ENCODE data around the gene JPT2. TPM values are rescaled to one million over a fixed set of nuclear protein-coding genes. Genes with fewer than 3 reads are reported as not detected.

The JPT2 gene
- total and polyA plus RNA-seq, 10 donors, result 8.2 to 30.5 (median 17.7) TPM

- intact Hi-C loops (cut with DNase I; ENCODE audit: low total_unique reads), result no loop called here
- Histone ChIP-seq H3K4me1 (peaks cover 0 to 46% (median 13%) of the 10 kb centered on the region in 6 donors), H3K4me3 (no peak overlapping the region), H3K27me3 (replicated peaks in 1 of 7) (no peaks in the 10 kb centered on the region), H3K36me3 (peaks cover 0 to 96% (median 35%) of the 10 kb centered on the region in 6 donors), H3K27ac (no peak overlapping the region), H3K9me3 (no peaks in the 10 kb centered on the region)
- no peak for DNase-seq
- 70 to 94% (median 81%) methylated on average over 4 of the region's 4 CpGs for WGBS, 5 donors
- TF ChIP-seq POLR2AphosphoS5 (IDR thresholded peaks at IDR 0.05), result no peak
- TF ChIP-seq POLR2A (IDR thresholded peaks at IDR 0.05), result no peak
- TF ChIP-seq, protein P1, sequence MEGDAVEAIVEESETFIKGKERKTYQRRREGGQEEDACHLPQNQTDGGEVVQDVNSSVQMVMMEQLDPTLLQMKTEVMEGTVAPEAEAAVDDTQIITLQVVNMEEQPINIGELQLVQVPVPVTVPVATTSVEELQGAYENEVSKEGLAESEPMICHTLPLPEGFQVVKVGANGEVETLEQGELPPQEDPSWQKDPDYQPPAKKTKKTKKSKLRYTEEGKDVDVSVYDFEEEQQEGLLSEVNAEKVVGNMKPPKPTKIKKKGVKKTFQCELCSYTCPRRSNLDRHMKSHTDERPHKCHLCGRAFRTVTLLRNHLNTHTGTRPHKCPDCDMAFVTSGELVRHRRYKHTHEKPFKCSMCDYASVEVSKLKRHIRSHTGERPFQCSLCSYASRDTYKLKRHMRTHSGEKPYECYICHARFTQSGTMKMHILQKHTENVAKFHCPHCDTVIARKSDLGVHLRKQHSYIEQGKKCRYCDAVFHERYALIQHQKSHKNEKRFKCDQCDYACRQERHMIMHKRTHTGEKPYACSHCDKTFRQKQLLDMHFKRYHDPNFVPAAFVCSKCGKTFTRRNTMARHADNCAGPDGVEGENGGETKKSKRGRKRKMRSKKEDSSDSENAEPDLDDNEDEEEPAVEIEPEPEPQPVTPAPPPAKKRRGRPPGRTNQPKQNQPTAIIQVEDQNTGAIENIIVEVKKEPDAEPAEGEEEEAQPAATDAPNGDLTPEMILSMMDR (IDR thresholded peaks at IDR 0.05 in 8 of 11, conservative IDR thresholded peaks at IDR 0.05 in 3 of 11), result no peak
These were observed 27.9 kb upstream of the JPT2 start for GRCh38 chr16:1650131-1650530.

DNA sequence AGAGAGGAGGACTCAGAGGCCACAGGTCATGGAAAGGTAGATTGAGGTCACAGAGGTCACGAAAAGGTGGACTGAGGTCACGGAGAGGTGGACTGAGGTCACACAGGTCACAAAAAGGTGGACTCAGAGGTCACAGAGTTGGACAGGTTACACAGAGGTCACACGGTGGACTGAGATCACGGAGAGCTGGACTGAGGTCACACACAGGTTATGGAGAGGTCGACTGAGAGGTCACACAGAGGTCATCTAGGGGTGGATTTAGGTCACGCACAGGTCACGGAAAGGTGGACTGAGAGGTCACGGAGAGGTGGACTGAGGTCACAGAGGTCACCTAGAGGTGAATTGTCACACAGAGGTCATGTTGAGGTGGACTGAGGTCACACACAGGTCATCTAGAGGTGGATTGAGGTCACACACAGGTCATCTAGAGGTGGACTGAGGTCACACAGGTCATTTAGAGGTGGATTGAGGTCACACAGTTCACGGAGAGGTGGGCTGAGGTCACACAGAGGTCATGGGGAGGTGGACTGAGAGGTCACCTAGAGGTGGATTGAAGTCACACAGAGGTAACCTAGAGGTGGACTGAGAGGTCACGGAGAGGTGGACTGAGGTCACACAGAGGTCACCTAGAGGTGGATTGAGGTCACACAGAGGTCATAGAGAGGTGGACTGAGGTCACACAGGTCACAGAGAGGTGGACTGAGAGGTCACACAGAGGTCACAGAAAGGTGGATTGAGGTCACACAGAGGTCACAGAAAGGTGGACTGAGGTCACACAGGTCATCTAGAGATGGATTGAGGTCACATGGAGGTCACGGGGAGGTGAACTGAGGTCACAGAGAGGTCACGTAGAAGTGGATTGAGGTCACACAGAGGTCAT is 26.7 kb upstream of the JPT2 start:
- Histone ChIP-seq H3K36me3 (peaks cover 5 to 96% (median 47%) of the 10 kb centered on the region in 6 donors), H3K4me3 (no peak overlapping the region), H3K9me3 (no peaks in the 10 kb centered on the region), H3K27me3 (replicated peaks in 1 of 7) (no peaks in the 10 kb centered on the region), H3K4me1 (peaks cover 0 to 39% (median 10%) of the 10 kb centered on the region in 6 donors), H3K27ac (no peak overlapping the region)
- intact Hi-C loops (cut with DNase I; ENCODE audit: low total_unique reads), result no loop called here
- WGBS, 5 donors, result 92 to 97% (median 95%) methylated on average over 12 of the region's 12 CpGs
- no peak for TF ChIP-seq POLR2AphosphoS5 (IDR thresholded peaks at IDR 0.05)
- TF ChIP-seq, protein P1 (IDR thresholded peaks at IDR 0.05 in 8 of 11, conservative IDR thresholded peaks at IDR 0.05 in 3 of 11), result no peak
- TF ChIP-seq POLR2A (IDR thresholded peaks at IDR 0.05), result no peak
- no peak for DNase-seq

GRCh38 chr16:1651974-1652312 is 26.1 kb upstream of the JPT2 start:
- H3K4me3 ChIP-seq, result no peak overlapping the region
- no peak for DNase-seq
- no peaks in the 10 kb centered on the region for H3K9me3 ChIP-seq
- H3K27ac ChIP-seq, result no peak overlapping the region
- TF ChIP-seq POLR2A (IDR thresholded peaks at IDR 0.05), result no peak
- TF ChIP-seq POLR2AphosphoS5 (IDR thresholded peaks at IDR 0.05), result no peak
- TF ChIP-seq, protein P1 (IDR thresholded peaks at IDR 0.05 in 8 of 11, conservative IDR thresholded peaks at IDR 0.05 in 3 of 11), result no peak
- H3K4me1 ChIP-seq, result peaks cover 0 to 33% (median 8%) of the 10 kb centered on the region in 6 donors
- 94 to 100% (median 100%) methylated on average over 1 of the region's 1 CpG for WGBS, 5 donors
- peaks cover 5 to 97% (median 50%) of the 10 kb centered on the region in 6 donors for H3K36me3 ChIP-seq
- intact Hi-C loops (cut with DNase I; ENCODE audit: low total_unique reads), result no loop called here
- H3K27me3 ChIP-seq (replicated peaks in 1 of 7), result no peaks in the 10 kb centered on the region

DNA sequence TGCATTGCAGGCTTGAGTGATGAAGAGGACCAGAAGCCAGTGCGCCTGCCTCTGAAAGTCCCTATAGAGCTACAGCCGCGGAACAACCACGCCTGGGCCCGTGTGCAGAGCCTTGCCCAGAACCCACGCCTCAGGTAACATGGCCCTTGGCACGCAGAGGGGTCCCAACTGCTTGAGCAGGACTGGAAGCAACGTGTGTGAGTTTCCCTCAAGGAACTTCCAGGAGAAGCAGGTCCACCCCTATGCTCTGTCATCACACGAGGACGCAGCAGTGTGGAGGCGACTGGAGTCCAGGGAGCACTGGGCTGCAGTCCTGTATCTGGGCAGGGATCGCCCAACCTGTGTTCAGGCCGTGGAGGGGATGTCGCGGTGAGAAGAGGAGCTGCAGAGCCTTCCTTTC is 25.1 kb upstream of the JPT2 start:
- DNase-seq, result no peak
- Histone ChIP-seq H3K4me3 (no peak overlapping the region), H3K27ac (no peak overlapping the region), H3K36me3 (peaks cover 5 to 97% (median 57%) of the 10 kb centered on the region in 6 donors), H3K27me3 (replicated peaks in 1 of 7) (no peaks in the 10 kb centered on the region), H3K4me1 (peaks cover 0 to 23% (median 3%) of the 10 kb centered on the region in 6 donors), H3K9me3 (no peaks in the 10 kb centered on the region)
- TF ChIP-seq POLR2AphosphoS5 (IDR thresholded peaks at IDR 0.05) (no peak), POLR2A (IDR thresholded peaks at IDR 0.05) (no peak)
- TF ChIP-seq, protein P1 (IDR thresholded peaks at IDR 0.05 in 8 of 11, conservative IDR thresholded peaks at IDR 0.05 in 3 of 11), result no peak
- intact Hi-C loops (cut with DNase I; ENCODE audit: low total_unique reads), result no loop called here
- WGBS, 5 donors, result 89 to 98% (median 97%) methylated on average over 10 to 15 of the region's 15 CpGs
